Erythroblast (primary cell): ENCODE data around the gene ASGR2.

ENCODE experiments used
- DNase-seq, 2 experiments: peaks; one replicate each; lab custom pipeline; 2025; lab: John Stamatoyannopoulos, UW
- GATA1 ChIP-seq: IDR thresholded peaks from 2 replicates; pipeline ENCODE4 v1.6.1; 2011; ENCODE audit warnings: low read depth, mild to moderate bottlenecking, control low read depth, low read length, moderate library complexity
- POLR2A ChIP-seq: IDR thresholded peaks from 2 replicates; pipeline ENCODE4 v1.6.1; 2011; ENCODE audit warnings: mild to moderate bottlenecking, low read length

Gene ASGR2

DNA sequence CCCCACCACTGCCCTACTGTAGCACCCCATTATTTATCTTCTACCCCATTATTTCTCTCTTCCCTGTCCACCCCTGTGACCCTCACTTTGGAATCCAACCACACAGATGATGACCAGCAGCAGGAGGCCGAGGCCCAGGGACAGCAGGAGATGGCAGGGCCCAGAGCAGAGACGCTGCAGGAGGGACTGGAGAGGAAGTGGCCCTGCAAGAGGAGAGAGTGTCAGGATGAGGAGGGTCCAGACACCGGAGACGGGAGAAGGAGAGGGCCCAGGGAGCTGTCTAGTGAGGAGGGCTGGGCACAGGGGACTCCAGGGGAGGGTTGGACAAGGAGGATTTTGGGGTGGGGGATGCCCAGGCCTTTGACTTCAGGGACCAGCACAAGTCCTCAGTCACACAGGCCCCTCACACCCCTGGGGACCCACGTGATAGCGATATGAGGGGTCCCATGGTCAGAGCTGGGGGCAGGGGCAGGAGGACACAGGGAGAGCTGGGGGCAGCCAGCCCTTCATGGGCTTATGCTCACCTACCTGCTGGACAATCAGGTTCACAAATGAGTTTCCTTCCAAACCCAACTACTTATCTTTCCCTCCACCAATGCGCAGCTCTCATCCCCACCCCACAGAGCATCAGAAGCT lies 36.6 kb downstream of the ASGR2 start:
- DNase-seq = no peak
- no peak for TF ChIP-seq POLR2A
- no peak for TF ChIP-seq GATA1

DNA sequence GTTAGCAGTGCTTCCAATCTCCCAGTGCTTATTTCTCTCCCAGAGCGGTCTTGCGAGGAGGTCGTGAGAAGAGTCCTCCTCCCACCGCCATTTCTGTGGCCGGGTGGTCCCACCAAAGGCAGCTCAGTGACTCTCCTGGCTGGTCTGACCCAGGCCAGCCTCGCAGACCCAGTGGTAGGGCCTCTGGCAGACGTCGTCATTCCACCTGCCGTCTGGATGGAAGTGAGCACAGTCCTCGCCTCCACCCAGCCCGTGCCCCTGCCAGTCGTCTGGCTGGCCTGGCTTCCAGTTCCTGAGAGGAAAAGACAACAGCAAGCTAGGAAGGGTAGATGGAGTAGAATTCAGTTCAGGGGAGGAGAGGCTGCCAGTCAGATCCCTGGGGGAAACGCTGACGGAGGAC lies 39.7 kb downstream of the ASGR2 start:
- DNase-seq = no peak
- TF ChIP-seq GATA1 = no peak
- TF ChIP-seq POLR2A = no peak

DNA sequence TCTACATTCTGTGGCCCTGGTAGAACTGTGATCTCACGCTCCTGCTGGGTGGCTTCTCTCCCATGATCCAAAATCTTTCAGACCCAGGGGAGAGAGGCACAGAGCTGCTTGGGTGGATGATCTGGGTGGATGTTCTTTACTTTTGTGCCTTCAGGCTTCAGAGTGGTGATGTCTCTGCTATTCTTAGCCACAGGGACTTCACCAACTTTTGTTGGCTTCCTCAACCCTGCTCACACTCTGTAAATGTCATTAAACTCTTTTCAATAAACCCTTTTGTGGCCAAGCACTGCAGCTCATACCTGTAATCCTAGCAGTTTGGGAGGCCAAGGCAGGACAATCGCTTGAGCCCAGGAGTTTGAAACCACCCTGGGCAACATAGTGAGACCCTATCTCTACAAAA lies 42.2 kb downstream of the ASGR2 start:
- TF ChIP-seq GATA1 (no peak), POLR2A (no peak)
- no peak for DNase-seq

DNA sequence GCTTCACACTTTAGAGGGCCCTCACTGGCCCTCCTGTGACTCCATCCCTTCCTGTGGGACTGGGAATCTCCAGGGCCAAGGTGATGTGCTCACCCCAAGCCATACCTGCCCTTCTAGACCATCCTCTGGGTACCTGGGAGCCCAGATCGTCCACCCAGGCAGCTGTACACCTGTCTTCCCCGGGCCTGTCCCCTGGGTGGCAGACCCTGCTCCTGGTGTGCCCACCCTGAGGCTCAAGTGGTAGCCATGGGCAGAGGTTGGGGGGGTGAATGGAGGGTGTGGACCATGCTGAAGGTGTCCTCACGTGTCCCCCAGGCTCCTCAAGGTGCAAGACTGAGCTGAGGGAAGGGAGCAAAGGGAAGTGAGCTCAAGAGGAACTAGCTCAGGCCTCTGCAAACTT lies 43.9 kb downstream of the ASGR2 start:
- TF ChIP-seq GATA1 (no peak), POLR2A (no peak)
- DNase-seq = no peak

DNA sequence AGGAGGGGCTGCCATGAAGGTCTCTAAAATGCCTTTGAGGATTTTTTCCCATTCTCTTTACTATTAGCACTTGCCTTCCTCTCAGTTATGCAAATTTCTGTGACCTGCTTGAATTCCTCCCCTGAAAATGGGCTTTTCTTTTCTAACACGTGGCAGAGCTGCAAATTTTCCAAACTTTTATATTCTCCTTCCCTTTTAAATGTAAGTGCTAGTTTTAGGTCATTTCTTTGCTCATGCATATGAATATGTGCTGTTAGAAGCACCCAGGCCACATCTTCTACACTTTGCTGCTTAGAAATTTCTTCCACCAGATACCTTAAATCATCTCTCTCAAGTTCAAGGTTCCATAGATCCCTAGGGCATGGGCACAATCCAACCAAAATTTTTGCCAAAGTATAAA lies 46.4 kb downstream of the ASGR2 start:
- no peak for DNase-seq
- TF ChIP-seq GATA1 (no peak), POLR2A (no peak)

DNA sequence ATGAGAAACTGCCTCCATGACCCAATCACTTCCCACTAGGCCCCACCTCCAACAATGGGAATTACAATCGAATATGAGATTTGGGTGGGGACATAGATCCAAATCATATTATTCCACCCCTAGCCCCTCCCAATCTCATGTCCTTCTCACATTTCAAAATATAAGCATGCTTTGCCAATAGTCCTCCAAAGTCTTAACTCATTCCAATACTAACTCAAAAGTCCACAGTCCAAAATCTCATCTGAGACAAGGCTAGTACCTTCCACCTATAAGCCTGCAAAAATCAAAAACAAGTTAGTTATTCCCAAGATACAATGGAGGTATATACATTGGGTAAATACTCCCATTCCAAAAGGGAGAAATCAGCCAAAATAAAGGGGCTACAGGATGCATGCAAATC lies 47.4 kb downstream of the ASGR2 start:
- no peak for DNase-seq
- no peak for TF ChIP-seq POLR2A
- TF ChIP-seq GATA1 = no peak

DNA sequence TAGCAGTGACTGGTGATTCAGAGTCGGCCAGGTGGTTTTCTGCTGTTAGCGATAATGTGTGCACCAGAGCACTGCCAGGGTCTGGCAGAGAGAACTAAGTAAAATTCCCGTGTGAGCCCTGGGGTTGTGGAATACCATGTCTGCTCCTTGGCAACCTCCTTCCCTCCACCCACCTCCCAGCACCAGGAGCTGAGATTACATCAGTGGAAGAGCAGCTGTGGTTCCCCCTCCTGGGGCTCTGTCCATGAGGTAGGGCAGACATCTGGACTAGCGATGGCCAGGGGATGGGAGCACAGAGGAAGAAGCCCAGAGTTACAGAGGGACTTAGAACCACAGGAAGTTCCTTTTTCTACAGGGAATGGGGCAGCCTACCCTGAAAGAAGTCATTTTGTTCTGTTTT lies 50.4 kb downstream of the ASGR2 start:
- no peak for DNase-seq
- TF ChIP-seq POLR2A = no peak
- TF ChIP-seq GATA1 = no peak

DNA sequence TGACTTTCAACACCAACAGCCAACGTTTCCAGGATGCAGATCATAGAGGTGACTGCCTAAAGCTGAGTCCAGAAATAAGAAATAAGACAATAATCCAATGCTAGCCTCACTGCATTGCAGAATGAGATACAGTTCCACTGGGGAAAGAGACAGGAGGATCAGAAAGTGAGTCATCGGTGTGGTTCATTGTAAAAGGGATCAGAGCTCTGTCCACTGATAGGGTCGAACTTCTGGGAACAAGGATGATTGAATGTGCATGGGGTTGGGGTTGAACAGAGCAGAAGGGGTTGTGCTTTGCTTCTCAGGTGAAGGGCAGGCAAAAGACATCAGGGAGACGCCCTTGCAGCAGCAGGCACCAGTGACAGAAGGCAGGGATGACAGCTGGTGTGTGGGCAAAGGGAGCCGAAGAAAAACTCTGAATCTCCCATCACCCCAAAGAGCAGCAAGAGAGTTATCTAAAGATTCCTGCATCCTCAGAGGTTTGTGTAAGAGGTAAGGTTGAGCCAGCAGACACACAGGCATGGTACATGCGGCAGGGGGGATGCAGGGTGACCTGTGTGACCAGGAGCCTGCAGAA lies 51.0 kb downstream of the ASGR2 start:
- DNase-seq = no peak
- no peak for TF ChIP-seq POLR2A
- no peak for TF ChIP-seq GATA1

DNA sequence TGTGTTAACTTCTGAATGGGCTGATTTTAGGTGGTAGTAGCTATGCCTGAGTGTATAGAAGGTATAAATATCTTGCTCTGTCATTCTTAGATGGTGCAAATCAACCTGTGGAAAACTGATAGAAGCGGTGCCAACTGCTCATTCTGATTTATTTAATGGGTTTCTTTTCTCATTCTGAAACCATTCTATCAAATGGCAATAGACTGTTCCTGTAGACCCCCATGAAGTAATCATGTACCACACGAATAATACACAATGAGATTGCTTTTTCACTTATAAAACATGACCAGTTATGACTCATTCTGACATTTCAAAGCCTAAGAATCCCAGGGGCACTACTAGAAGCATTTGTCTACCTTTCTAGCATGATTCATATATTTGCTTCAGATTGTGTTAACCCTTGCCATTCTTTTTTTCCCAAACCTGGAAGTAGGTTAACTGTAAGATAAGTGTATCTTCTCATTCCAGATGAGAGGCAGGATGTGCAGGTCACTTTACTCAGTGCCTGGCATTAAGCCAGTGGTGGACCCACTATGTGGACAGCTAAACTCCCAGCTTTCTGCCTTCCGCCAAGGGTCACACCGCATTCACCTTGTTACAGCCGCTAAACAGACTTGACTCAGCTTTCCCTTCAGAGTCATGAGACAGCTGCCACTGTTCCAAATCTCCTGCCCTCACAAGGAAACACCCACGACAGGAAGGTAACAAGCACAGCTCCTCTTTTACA lies 54.3 kb downstream of the ASGR2 start:
- no peak for TF ChIP-seq GATA1
- TF ChIP-seq POLR2A = no peak
- DNase-seq = no peak

DNA sequence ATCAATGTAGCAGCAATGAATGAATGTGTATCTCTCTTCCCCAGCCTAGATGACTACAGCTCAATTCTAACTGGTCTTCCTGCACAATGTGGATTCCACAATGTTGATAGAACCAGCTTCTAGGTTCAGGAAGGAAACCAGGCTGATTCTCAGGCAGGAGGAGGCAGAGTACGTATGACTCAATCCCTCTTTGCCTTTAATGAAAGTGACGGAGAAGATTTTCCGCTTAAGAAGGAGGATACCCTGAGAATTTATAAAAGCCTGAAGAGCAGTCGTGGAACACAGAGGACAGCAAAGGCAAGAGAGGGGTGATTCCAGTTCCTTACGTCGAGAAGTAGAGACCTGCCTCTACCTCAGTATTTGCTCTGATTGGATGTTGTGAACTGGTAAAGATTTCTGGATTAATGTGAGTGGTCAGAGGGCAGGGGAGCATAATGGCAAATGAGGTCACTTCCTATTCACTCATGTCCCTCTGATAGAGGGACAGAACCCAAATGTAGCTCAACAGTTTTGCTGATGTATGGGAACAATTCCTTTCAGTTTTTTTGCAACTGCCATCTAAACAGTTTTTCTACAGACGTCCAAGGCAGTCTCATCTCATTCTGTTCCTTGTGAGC lies 55.7 kb downstream of the ASGR2 start:
- no peak for DNase-seq
- TF ChIP-seq POLR2A (no peak), GATA1 (no peak)

DNA sequence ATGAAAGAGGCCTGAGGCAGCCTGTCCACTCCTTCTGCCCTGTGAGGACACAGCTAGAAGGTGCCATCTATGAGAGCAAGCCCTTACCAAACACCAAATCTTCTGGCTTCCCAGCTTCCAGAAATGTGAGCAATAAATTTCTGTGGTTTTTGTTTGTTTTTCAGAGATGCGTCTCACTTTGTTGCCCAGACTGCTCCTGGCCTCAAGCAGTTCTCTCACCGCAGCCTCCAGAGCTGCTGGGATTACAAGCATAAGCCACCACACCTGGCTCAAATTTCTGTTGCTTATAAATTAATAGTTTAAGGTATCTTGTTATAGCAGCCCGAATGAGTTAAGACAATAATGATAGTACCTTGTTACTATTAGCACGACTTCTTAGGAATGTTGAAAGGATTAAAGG lies 58.2 kb downstream of the ASGR2 start:
- no peak for TF ChIP-seq POLR2A
- no peak for TF ChIP-seq GATA1
- no peak for DNase-seq
